Vagina (tissue), 2 donors: Measurements from ENCODE around the gene SMIM13. TPM values are rescaled to one million over a fixed set of nuclear protein-coding genes. Genes with fewer than 3 reads are reported as not detected.

Source experiments
- DNase-seq, 2 donors: peaks; one replicate each; pipeline ENCODE4 v3.0.0-alpha.2; 2017; ENCODE audit errors: extremely low spot score in 2 of 2
- H3K27ac ChIP-seq: fragments of 200-600 bp; sonication (generic); one replicate; pipeline ENCODE4 v1.5.1; 2019
- H3K27me3 ChIP-seq: fragments of 200-600 bp; sonication (generic); one replicate; pipeline ENCODE4 v1.5.1; 2019
- H3K36me3 ChIP-seq, 2 donors: fragments of 200-600 bp; sonication (generic); one replicate each; pipeline ENCODE4 v1.5.1; 2017 to 2019
- H3K4me1 ChIP-seq: fragments of 200-600 bp; sonication (generic); one replicate; pipeline ENCODE4 v1.5.1; 2019
- H3K4me3 ChIP-seq, 2 donors: fragments of 200-600 bp; sonication (generic); 1 replicate in 1 of 2; 2 replicates in 1 of 2; pipeline ENCODE4 v1.5.1; 2016 to 2019
- H3K9me3 ChIP-seq: fragments of 200-600 bp; sonication (generic); one replicate; pipeline ENCODE4 v1.5.1; 2019
- CTCF ChIP-seq, 3 experiments: fragments of 450-650 bp in 2 of 3; fragments of 200-600 bp in 1 of 3; sonication (generic) in 1 of 3; IDR thresholded peaks; one replicate each; pipeline ENCODE4 v1.5.1; 2017 to 2019; ENCODE audit warnings: antibody characterized with exemption in 3 of 3, mild to moderate bottlenecking in 2 of 3, moderate library complexity in 2 of 3
- POLR2A ChIP-seq, 2 donors: fragments of 450-650 bp; IDR thresholded peaks; one replicate each; pipeline ENCODE4 v1.6.1; 2017; ENCODE audit warnings: antibody characterized with exemption in 2 of 2, mild to moderate bottlenecking in 2 of 2, moderate library complexity in 2 of 2
- POLR2AphosphoS5 ChIP-seq, 2 donors: sonication (generic); formaldehyde crosslinking; IDR thresholded peaks; one replicate each; pipeline ENCODE4 v1.9.0; 2017; ENCODE audit warnings: antibody characterized with exemption in 2 of 2, mild to moderate bottlenecking in 2 of 2, low read depth in 1 of 2; ENCODE audit not compliant: insufficient read depth in 1 of 2
- intact Hi-C: fragments of 100-400 bp; cut with DNase I; formaldehyde crosslinking; loops from one replicate; pipeline ENCODE4 v1.15.1; 2023
- total RNA-seq: library from RNA; depleted of rRNA; stranded (reverse); fragments of >200 nt; gene quantifications from one replicate; pipeline ENCODE4 v1.2.3, GENCODE V29; 2016

Gene SMIM13
- total RNA-seq, 1 donor from 2014 or later = 8.1 TPM

- no peak for TF ChIP-seq POLR2A (IDR thresholded peaks at IDR 0.05)
- TF ChIP-seq CTCF (IDR thresholded peaks at IDR 0.05) = no peak
- no peak for TF ChIP-seq POLR2AphosphoS5 (IDR thresholded peaks at IDR 0.05; ENCODE audit: insufficient read depth in 1 of 2, low read depth in 1 of 2)
- Histone ChIP-seq H3K4me3 (no peak overlapping the region), H3K36me3 (no peaks in the 10 kb centered on the region), H3K9me3 (no peaks in the 10 kb centered on the region), H3K27ac (no peak overlapping the region), H3K4me1 (no peaks in the 10 kb centered on the region), H3K27me3 (no peaks in the 10 kb centered on the region)
- DNase-seq = no peak
- intact Hi-C loops = loop anchor here (10.0 kb wide), 1 partner anchor 113 kb away; no protein-coding TSS in a partner anchor
These were observed 26.3 kb upstream of the SMIM13 start for GRCh38 chr6:11067348-11067747.

- intact Hi-C loops = loop anchor here (10.0 kb wide), 1 partner anchor 115 kb away; no protein-coding TSS in a partner anchor
- no peaks in the 10 kb centered on the region for H3K4me1 ChIP-seq
- H3K4me3 ChIP-seq = no peak overlapping the region
- DNase-seq = no peak
- H3K36me3 ChIP-seq = no peaks in the 10 kb centered on the region
- H3K27ac ChIP-seq = no peak overlapping the region
- H3K9me3 ChIP-seq = no peaks in the 10 kb centered on the region
- no peak for TF ChIP-seq CTCF (IDR thresholded peaks at IDR 0.05)
- no peak for TF ChIP-seq POLR2A (IDR thresholded peaks at IDR 0.05)
- TF ChIP-seq POLR2AphosphoS5 (IDR thresholded peaks at IDR 0.05; ENCODE audit: insufficient read depth in 1 of 2, low read depth in 1 of 2) = no peak
- no peaks in the 10 kb centered on the region for H3K27me3 ChIP-seq
These were observed 23.9 kb upstream of the SMIM13 start for GRCh38 chr6:11069760-11070159.

- intact Hi-C loops = no loop called here
- Histone ChIP-seq H3K36me3 (no peaks in the 10 kb centered on the region), H3K27ac (no peak overlapping the region), H3K9me3 (no peaks in the 10 kb centered on the region), H3K27me3 (no peaks in the 10 kb centered on the region), H3K4me1 (no peaks in the 10 kb centered on the region), H3K4me3 (no peak overlapping the region)
- no peak for DNase-seq
- no peak for TF ChIP-seq POLR2AphosphoS5 (IDR thresholded peaks at IDR 0.05; ENCODE audit: insufficient read depth in 1 of 2, low read depth in 1 of 2)
- no peak for TF ChIP-seq POLR2A (IDR thresholded peaks at IDR 0.05)
- no peak for TF ChIP-seq CTCF (IDR thresholded peaks at IDR 0.05)
These were observed 21.5 kb upstream of the SMIM13 start for GRCh38 chr6:11072101-11072500.

GRCh38 chr6:11076540-11076939, 17.1 kb upstream of the SMIM13 start:
- H3K9me3 ChIP-seq = no peaks in the 10 kb centered on the region
- TF ChIP-seq POLR2A (IDR thresholded peaks at IDR 0.05) = no peak
- TF ChIP-seq POLR2AphosphoS5 (IDR thresholded peaks at IDR 0.05; ENCODE audit: insufficient read depth in 1 of 2, low read depth in 1 of 2) = no peak
- no peak for TF ChIP-seq CTCF (IDR thresholded peaks at IDR 0.05)
- intact Hi-C loops = no loop called here
- no peak overlapping the region for H3K27ac ChIP-seq
- H3K36me3 ChIP-seq = no peaks in the 10 kb centered on the region
- H3K4me1 ChIP-seq = no peaks in the 10 kb centered on the region
- no peak for DNase-seq
- no peak overlapping the region for H3K4me3 ChIP-seq
- H3K27me3 ChIP-seq = no peaks in the 10 kb centered on the region

- TF ChIP-seq POLR2AphosphoS5 (IDR thresholded peaks at IDR 0.05; ENCODE audit: insufficient read depth in 1 of 2, low read depth in 1 of 2) (no peak), POLR2A (IDR thresholded peaks at IDR 0.05) (no peak), CTCF (IDR thresholded peaks at IDR 0.05) (no peak)
- DNase-seq = no peak
- intact Hi-C loops = no loop called here
- Histone ChIP-seq H3K4me1 (no peaks in the 10 kb centered on the region), H3K27me3 (no peaks in the 10 kb centered on the region), H3K9me3 (no peaks in the 10 kb centered on the region), H3K36me3 (no peaks in the 10 kb centered on the region), H3K27ac (no peak overlapping the region), H3K4me3 (no peak overlapping the region)
These were observed 15.4 kb upstream of the SMIM13 start for GRCh38 chr6:11078266-11078665.
